HepG2 (cell line): Measurements from ENCODE around the gene FNDC8. TPM values are rescaled to one million over a fixed set of nuclear protein-coding genes. Genes with fewer than 3 reads are reported as not detected.

Source experiments
- ATAC-seq: fragments of 200-7000 bp; cut with Tn5 transposase; 3 replicates; pipeline ENCODE4 v1.9.1; 2020; ENCODE audit warnings: mild to moderate bottlenecking, moderate library complexity
- BruUV-seq: library from RNA; stranded (reverse); fragments of 400-500 nt; replicated peaks from 2 replicates; lab custom pipeline; 2021; lab: Mats Ljungman, UMichigan
- CTCF ChIA-PET: fragments of 300-600 bp; formaldehyde crosslinking; extraction: SDS; loops from one replicate; lab custom pipeline; 2021; ENCODE audit warnings: low total read pairs, inconsistent platforms, low intra/inter-chr PET ratio; lab: Yijun Ruan, JAX
- POLR2A ChIA-PET: fragments of 350-600 bp; sonication (Branson Sonifier 250); formaldehyde crosslinking; loops from one replicate; lab custom pipeline; 2020; ENCODE audit warnings: antibody characterized with exemption, inconsistent platforms; lab: Yijun Ruan, JAX
- DNase-seq: peaks from one replicate; pipeline ENCODE4 v3.0.0-alpha.2; 2015; ENCODE audit warnings: low spot score
- FAIRE-seq: peaks from 3 replicates; lab custom pipeline; 2011; peaks lifted over from hg19 to GRCh38; lab: Jason Lieb, UNC
- H2AFZ ChIP-seq: one replicate; pipeline ENCODE4 v1.6.1; 2011; ENCODE audit warnings: low read length, inconsistent platforms
- H3K27ac ChIP-seq: fragments of 300-600 bp; 3 replicates; pipeline ENCODE4 v1.8.0; 2011; ENCODE audit warnings: mixed run types, mild to moderate bottlenecking, mixed read lengths, low read length, inconsistent platforms; ENCODE audit not compliant: insufficient read depth; ENCODE audit errors: extremely low read length
- H3K27me3 ChIP-seq, 2 experiments: fragments of 200-600 bp in 1 of 2; 2 replicates in 1 of 2; 3 replicates in 1 of 2; pipeline versions ENCODE4 v1.6.0 to v1.8.0; 2011; ENCODE audit warnings: low read length in 2 of 2, mild to moderate bottlenecking in 2 of 2, moderate library complexity in 2 of 2, inconsistent platforms in 1 of 2; ENCODE audit not compliant: insufficient read depth in 2 of 2, control insufficient read depth in 1 of 2
- H3K36me3 ChIP-seq, 2 experiments: fragments of 200-600 bp in 1 of 2; replicated peaks in 1 of 2; 2 replicates in 1 of 2; 3 replicates in 1 of 2; pipeline versions ENCODE4 v1.5.1 to v1.8.0; 2011; ENCODE audit warnings: low read length in 2 of 2, inconsistent platforms in 1 of 2; ENCODE audit not compliant: insufficient read depth in 2 of 2, control insufficient read depth in 1 of 2
- H3K4me1 ChIP-seq: 2 replicates; pipeline ENCODE4 v1.5.1; 2012; ENCODE audit warnings: low read length, inconsistent platforms; ENCODE audit not compliant: insufficient read depth
- H3K4me2 ChIP-seq: 2 replicates; pipeline ENCODE4 v1.6.0; 2011; ENCODE audit warnings: low read depth, low read length, inconsistent platforms
- H3K4me3 ChIP-seq, 3 experiments: fragments of 200-600 bp in 1 of 3; sonication (generic), shearing (Covaris generic) in 1 of 3; replicated peaks in 1 of 3; 2 replicates each; pipeline ENCODE4 v1.5.1; 2011 to 2016; ENCODE audit warnings: low read length in 3 of 3, inconsistent platforms in 2 of 3, low read depth in 2 of 3, mild to moderate bottlenecking in 2 of 3, control low read depth in 1 of 3, mixed read lengths in 1 of 3; ENCODE audit not compliant: insufficient read depth in 1 of 3
- H3K79me2 ChIP-seq: one replicate; pipeline ENCODE4 v1.6.1; 2011; ENCODE audit warnings: low read length, inconsistent platforms; ENCODE audit not compliant: insufficient read depth
- H3K9ac ChIP-seq: 2 replicates; pipeline ENCODE4 v1.6.0; 2011; ENCODE audit warnings: mild to moderate bottlenecking, low read depth, low read length, inconsistent platforms; ENCODE audit not compliant: insufficient read depth
- H3K9me3 ChIP-seq: 2 replicates; pipeline ENCODE4 v1.5.1; 2012; ENCODE audit warnings: mild to moderate bottlenecking, low read length
- H4K20me1 ChIP-seq: 2 replicates; pipeline ENCODE4 v1.6.0; 2011; ENCODE audit warnings: inconsistent platforms, mild to moderate bottlenecking, low read length, moderate library complexity; ENCODE audit not compliant: insufficient read depth
- ARHGAP35 ChIP-seq: sonication (generic); formaldehyde crosslinking; IDR thresholded peaks from 2 replicates; pipeline ENCODE4 v1.9.0; 2022; ENCODE audit warnings: mild to moderate bottlenecking, inconsistent platforms, moderate library complexity, missing genetic modification reagents, borderline replicate concordance
- ARNT2 ChIP-seq: sonication (generic); formaldehyde crosslinking; IDR thresholded peaks from 2 replicates; pipeline ENCODE4 v1.8.0; 2022; ENCODE audit warnings: mild to moderate bottlenecking, low read depth, missing genetic modification reagents, moderate library complexity
- CTCF ChIP-seq: sonication (generic); formaldehyde crosslinking; IDR thresholded peaks from 2 replicates; pipeline ENCODE4 v1.5.0; 2020; ENCODE audit warnings: mild to moderate bottlenecking, missing genetic modification reagents, moderate library complexity
- EEA1 ChIP-seq: sonication (generic); formaldehyde crosslinking; IDR thresholded peaks from 2 replicates; pipeline ENCODE4 v1.5.1; 2020; ENCODE audit warnings: mild to moderate bottlenecking, missing genetic modification reagents, borderline replicate concordance
- ERF ChIP-seq: IDR thresholded peaks from 2 replicates; pipeline ENCODE4 v1.6.1; 2018; ENCODE audit warnings: missing biosample characterization, missing genetic modification reagents
- ETV6 ChIP-seq: sonication (generic); formaldehyde crosslinking; conservative IDR thresholded peaks from 2 replicates; pipeline ENCODE4 v1.4.0; 2020; ENCODE audit warnings: missing genetic modification reagents
- FOXA1 ChIP-seq, 2 experiments: fragments of 450-650 bp in 1 of 2; sonication (generic) in 1 of 2; formaldehyde crosslinking in 1 of 2; IDR thresholded peaks; 2 replicates each; pipeline versions ENCODE4 v1.4.0 to v1.6.1; 2016 to 2020; ENCODE audit warnings: missing genetic modification reagents in 1 of 2
- HOXA9 ChIP-seq: sonication (generic); formaldehyde crosslinking; IDR thresholded peaks from 2 replicates; pipeline ENCODE4 v1.8.1; 2022; ENCODE audit warnings: missing genetic modification reagents, mild to moderate bottlenecking, moderate library complexity, borderline replicate concordance
- JUND ChIP-seq: sonication (generic); formaldehyde crosslinking; IDR thresholded peaks from 2 replicates; pipeline ENCODE4 v1.8.0; 2022; ENCODE audit warnings: mild to moderate bottlenecking, missing genetic modification reagents
- MEIS2 ChIP-seq: sonication (generic); formaldehyde crosslinking; IDR thresholded peaks from 2 replicates; pipeline ENCODE4 v1.9.0; 2021; ENCODE audit warnings: mild to moderate bottlenecking, missing genetic modification reagents
- MIER2 ChIP-seq: IDR thresholded peaks from 2 replicates; pipeline ENCODE4 v1.6.1; 2016; ENCODE audit warnings: missing biosample characterization, missing genetic modification reagents
- MYNN ChIP-seq: sonication (generic); formaldehyde crosslinking; IDR thresholded peaks from 2 replicates; pipeline ENCODE4 v1.4.0; 2020; ENCODE audit warnings: mild to moderate bottlenecking, low read depth, missing genetic modification reagents
- ZNF629 ChIP-seq: sonication (generic); formaldehyde crosslinking; conservative IDR thresholded peaks from 2 replicates; pipeline ENCODE4 v1.5.0; 2020; ENCODE audit warnings: missing genetic modification reagents
- ZNF776 ChIP-seq: sonication (generic); formaldehyde crosslinking; IDR thresholded peaks from 2 replicates; pipeline ENCODE4 v1.4.0; 2020; ENCODE audit warnings: mild to moderate bottlenecking, missing genetic modification reagents
- WGBS: methylation state at CpG from one replicate; pipeline ENCODE4 v1.1.6; 2017; ENCODE audit warnings: low lambda C conversion rate; 5-methylcytosine and 5-hydroxymethylcytosine counted together
- in situ Hi-C: cut with HindIII; loops from 2 replicates; pipeline ENCODE4 v1.10.0; 2017; ENCODE audit warnings: low pct_unique_long_range_greater_than_20kb; ENCODE audit not compliant: extremely low pct_ligation_motif_present
- intact Hi-C: fragments of 100-400 bp; cut with micrococcal nuclease; formaldehyde crosslinking; loops from one replicate; pipeline ENCODE4 v1.10.0; 2022; ENCODE audit not compliant: unreplicated experiment
- polyA plus RNA-seq, 8 experiments: library from polyadenylated mRNA; depleted of rRNA in 3 of 8; stranded (reverse) in 7 of 8; unstranded in 1 of 8; fragments of >200 nt; fragmentation: Illumina TruSeq in 4 of 8; extraction: Trizol in 4 of 8; gene quantifications; 2 replicates each; pipeline versions ENCODE4 v1.2.1 to v1.2.3, GENCODE V29; 2011 to 2016; ENCODE audit warnings: low read depth in 4 of 8, missing spikeins in 1 of 8, mixed read lengths in 1 of 8; ENCODE audit not compliant: insufficient read depth in 1 of 8
- total RNA-seq, 5 experiments: library from RNA; depleted of rRNA; stranded (reverse); fragments of >200 nt; fragmentation: Illumina TruSeq; extraction: Trizol; gene quantifications; 2 replicates each; pipeline ENCODE4 v1.2.3, GENCODE V29; 2016; ENCODE audit warnings: low read depth in 1 of 5
- TF ChIP-seq, protein P1 (sequence below): IDR thresholded peaks from 2 replicates; pipeline ENCODE4 v1.6.1; 2016; ENCODE audit warnings: low read depth, borderline replicate concordance
- TF ChIP-seq, protein P2 (sequence below): sonication (generic); formaldehyde crosslinking; IDR thresholded peaks from 2 replicates; pipeline ENCODE4 v1.8.1; 2022; ENCODE audit warnings: low read depth, mild to moderate bottlenecking, missing genetic modification reagents

The FNDC8 gene
- total and polyA plus RNA-seq, 2 of the 13 experiments (the other 11 are each of a cell fraction or from before 2014, with no cell fraction given), result not detected

DNA sequence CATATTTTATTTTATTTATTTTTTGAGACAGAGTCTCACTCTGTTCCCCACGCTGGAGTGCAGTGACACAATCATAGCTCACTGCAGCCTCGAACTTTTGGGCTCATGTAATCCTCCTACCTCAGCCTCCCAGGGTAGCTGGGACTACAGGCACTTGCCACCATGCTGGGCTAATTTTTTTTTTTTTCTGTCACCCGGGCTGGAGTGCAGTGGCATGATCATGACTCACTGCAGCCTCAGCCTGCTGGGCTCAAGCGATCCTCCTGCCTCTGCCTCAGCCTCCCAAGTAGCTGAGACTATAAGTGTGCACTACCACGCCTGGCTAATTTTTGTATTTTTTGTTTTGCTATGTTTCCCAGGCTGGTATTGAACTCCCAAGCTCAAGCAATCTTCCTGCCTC, 43.3 kb downstream of the FNDC8 start:
- Histone ChIP-seq H3K9ac (no peak overlapping the region), H3K4me3 (no peak overlapping the region), H2AFZ (no peak overlapping the region), H3K27ac (no peak overlapping the region), H3K79me2 (no peaks in the 10 kb centered on the region), H3K4me2 (no peak overlapping the region), H3K4me1 (no peaks in the 10 kb centered on the region), H3K36me3 (no peaks in the 10 kb centered on the region), H4K20me1 (no peaks in the 10 kb centered on the region), H3K9me3 (no peaks in the 10 kb centered on the region), H3K27me3 (peaks cover 0 to 23% of the 10 kb centered on the region in 2 experiments; a peak in 3 of 5 replicates)
- intact Hi-C loops (no loop called here), in situ Hi-C loops (no loop called here)
- no peak for FAIRE-seq
- BruUV-seq, result no TSS peak
- ATAC-seq, result no peak
- TF ChIP-seq, protein P1, sequence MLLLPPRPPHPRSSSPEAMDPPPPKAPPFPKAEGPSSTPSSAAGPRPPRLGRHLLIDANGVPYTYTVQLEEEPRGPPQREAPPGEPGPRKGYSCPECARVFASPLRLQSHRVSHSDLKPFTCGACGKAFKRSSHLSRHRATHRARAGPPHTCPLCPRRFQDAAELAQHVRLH (CRISPR knock-in tag), result no peak
- no peak for TF ChIP-seq JUND (CRISPR knock-in tag)
- TF ChIP-seq EEA1, result no peak
- no peak for TF ChIP-seq ERF (CRISPR knock-in tag)
- TF ChIP-seq ZNF629, result no peak
- no peak for DNase-seq
- CTCF ChIA-PET, result no interaction called here
- 12% methylated on average over 5 of the region's 5 CpGs for WGBS
- POLR2A ChIA-PET, result no interaction called here

DNA sequence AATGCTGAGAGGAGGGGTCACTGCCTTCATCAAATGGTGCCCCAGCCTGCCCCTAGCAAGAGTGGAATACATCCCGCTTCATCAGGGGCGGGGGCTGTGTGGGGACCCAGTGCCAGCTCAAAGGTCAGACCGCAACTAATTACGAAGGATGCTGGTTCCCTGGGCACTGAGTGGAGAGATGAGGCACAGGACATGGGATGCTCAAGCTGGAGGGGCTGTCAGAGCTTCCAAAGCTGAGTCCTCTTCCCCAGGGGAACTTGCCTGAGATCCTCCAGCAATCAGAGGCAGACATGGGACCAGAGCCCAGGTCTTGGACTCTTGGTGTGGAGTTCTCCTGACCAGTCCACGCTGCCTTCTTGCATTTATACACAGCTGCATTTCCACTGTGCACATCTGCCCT, 45.1 kb downstream of the FNDC8 start:
- Histone ChIP-seq H3K4me2 (no peak overlapping the region), H3K4me3 (no peak overlapping the region), H3K27me3 (peaks cover 0 to 21% of the 10 kb centered on the region in 2 experiments; a peak in 4 of 5 replicates), H3K79me2 (no peaks in the 10 kb centered on the region), H3K9ac (no peak overlapping the region), H2AFZ (no peak overlapping the region), H3K9me3 (no peaks in the 10 kb centered on the region), H3K36me3 (no peaks in the 10 kb centered on the region), H4K20me1 (no peaks in the 10 kb centered on the region), H3K27ac (no peak overlapping the region), H3K4me1 (no peaks in the 10 kb centered on the region)
- 10% methylated on average over 3 of the region's 5 CpGs for WGBS
- ChIA-PET CTCF (no interaction called here), POLR2A (no interaction called here)
- BruUV-seq, result no TSS peak
- FAIRE-seq (no peak), ATAC-seq (no peak), DNase-seq (no peak)
- intact Hi-C loops (no loop called here), in situ Hi-C loops (no loop called here)
- TF ChIP-seq MYNN (CRISPR knock-in tag), result no peak
- TF ChIP-seq FOXA1 (IDR thresholded peaks at IDR 0.05), result no peak
- TF ChIP-seq FOXA1 (CRISPR knock-in tag; IDR thresholded peaks at IDR 0.05), result no peak
- no peak for TF ChIP-seq ETV6 (CRISPR knock-in tag)
- no peak for TF ChIP-seq MEIS2
- no peak for TF ChIP-seq ARNT2
- TF ChIP-seq HOXA9 (CRISPR knock-in tag), result no peak
- TF ChIP-seq ZNF776 (CRISPR knock-in tag), result no peak
- TF ChIP-seq MIER2 (CRISPR knock-in tag), result no peak
- no peak for TF ChIP-seq ARHGAP35 (CRISPR knock-in tag)
- TF ChIP-seq, protein P2, sequence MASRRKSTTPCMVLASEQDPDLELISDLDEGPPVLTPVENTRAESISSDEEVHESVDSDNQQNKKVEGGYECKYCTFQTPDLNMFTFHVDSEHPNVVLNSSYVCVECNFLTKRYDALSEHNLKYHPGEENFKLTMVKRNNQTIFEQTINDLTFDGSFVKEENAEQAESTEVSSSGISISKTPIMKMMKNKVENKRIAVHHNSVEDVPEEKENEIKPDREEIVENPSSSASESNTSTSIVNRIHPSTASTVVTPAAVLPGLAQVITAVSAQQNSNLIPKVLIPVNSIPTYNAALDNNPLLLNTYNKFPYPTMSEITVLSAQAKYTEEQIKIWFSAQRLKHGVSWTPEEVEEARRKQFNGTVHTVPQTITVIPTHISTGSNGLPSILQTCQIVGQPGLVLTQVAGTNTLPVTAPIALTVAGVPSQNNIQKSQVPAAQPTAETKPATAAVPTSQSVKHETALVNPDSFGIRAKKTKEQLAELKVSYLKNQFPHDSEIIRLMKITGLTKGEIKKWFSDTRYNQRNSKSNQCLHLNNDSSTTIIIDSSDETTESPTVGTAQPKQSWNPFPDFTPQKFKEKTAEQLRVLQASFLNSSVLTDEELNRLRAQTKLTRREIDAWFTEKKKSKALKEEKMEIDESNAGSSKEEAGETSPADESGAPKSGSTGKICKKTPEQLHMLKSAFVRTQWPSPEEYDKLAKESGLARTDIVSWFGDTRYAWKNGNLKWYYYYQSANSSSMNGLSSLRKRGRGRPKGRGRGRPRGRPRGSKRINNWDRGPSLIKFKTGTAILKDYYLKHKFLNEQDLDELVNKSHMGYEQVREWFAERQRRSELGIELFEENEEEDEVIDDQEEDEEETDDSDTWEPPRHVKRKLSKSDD (CRISPR knock-in tag), result no peak
- TF ChIP-seq CTCF (CRISPR knock-in tag), result no peak
